ENCODE measurements around the gene PTBP1.
"Not testable (repeated sequence)": the region's sequence is repeated elsewhere in the genome, so short reads cannot be mapped to it uniquely, and the experiment has no call there.

DNA sequence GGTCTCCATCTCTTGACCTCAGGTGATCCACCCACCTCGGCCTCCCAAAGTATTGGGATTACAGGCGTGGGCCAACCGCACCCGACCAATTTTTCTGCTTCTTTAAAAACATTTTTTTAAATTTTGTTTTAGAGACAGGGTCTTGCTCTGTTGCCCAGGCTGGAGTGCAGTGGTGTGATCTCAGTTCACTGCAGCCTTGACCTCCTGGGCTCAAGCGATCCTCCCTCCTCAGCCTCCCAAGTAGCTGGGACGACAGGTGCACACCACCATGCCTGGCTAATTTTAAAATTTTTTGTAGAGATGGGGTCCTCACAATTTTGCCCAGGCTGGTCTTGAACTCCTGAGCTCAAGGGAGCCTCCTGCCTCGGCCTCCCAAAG, 45.5 kb downstream of the PTBP1 start:
- TF ChIP-seq, protein P1, sequence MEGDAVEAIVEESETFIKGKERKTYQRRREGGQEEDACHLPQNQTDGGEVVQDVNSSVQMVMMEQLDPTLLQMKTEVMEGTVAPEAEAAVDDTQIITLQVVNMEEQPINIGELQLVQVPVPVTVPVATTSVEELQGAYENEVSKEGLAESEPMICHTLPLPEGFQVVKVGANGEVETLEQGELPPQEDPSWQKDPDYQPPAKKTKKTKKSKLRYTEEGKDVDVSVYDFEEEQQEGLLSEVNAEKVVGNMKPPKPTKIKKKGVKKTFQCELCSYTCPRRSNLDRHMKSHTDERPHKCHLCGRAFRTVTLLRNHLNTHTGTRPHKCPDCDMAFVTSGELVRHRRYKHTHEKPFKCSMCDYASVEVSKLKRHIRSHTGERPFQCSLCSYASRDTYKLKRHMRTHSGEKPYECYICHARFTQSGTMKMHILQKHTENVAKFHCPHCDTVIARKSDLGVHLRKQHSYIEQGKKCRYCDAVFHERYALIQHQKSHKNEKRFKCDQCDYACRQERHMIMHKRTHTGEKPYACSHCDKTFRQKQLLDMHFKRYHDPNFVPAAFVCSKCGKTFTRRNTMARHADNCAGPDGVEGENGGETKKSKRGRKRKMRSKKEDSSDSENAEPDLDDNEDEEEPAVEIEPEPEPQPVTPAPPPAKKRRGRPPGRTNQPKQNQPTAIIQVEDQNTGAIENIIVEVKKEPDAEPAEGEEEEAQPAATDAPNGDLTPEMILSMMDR (IDR thresholded peaks at IDR 0.05): not testable (repeated sequence)
- TF ChIP-seq POLR2A (IDR thresholded peaks at IDR 0.05): not testable (repeated sequence)
